NCI-H2107 (cell line): Measurements from ENCODE around the gene RAB8B.

Experiments
- DNase-seq: peaks from one replicate; lab custom pipeline; 2025; lab: John Stamatoyannopoulos, UW

The RAB8B gene

DNA sequence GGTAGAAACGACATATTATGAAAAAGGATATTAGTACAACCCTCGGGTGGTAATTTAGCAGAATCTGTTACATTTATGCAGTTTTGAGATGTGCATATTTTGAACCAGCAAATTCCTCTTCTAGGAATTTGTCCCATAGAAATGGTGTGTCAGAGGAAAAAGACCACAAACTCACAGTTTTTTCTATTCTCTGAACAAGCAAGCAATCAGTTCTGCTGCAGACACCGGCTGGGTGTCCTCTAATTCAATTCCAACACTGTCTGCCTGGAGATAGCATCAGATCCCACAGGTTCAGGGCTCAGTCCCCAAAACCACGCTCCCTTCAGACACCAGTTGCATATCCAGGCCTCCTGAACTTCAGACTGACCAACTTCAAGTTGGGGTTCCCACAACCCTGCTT is 124.4 kb downstream of the RAB8B start:
- no peak for DNase-seq

DNA sequence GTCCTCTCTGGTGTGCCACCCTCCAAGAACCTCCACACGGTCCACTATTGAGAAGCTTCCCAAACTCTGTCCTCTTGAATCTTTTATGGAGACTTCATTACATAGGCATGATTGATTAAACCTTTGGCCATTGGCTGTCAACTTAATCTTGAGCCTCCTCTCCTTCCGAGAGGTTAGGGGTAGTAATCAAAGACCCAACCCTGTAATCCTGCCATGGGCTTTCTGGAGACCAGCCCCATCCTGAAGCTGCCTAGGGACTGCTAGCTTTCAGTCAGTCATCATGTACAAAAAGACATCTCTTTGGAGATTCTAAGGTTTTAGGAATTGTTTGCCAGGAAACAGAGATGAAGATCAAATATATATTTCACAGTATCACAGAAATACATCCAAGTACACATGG is 125.0 kb downstream of the RAB8B start:
- DNase-seq: no peak
